H1 (cell line): Measurements from ENCODE around the gene RPS13. TPM values are rescaled to one million over a fixed set of nuclear protein-coding genes. Genes with fewer than 3 reads are reported as not detected.
"Not testable (repeated sequence)": the region's sequence is repeated elsewhere in the genome, so short reads cannot be mapped to it uniquely, and the experiment has no call there.

ENCODE experiments used
- CTCF ChIA-PET: fragments of 300-600 bp; sonication (Branson Sonifier 250); formaldehyde crosslinking; loops from one replicate; lab custom pipeline; 2021; ENCODE audit not compliant: partially characterized antibody; lab: Charles Lee
- POLR2A ChIA-PET: fragments of 300-600 bp; sonication (Branson Sonifier 250); formaldehyde crosslinking; loops from one replicate; lab custom pipeline; 2021; ENCODE audit warnings: inconsistent platforms; ENCODE audit not compliant: partially characterized antibody; lab: Charles Lee
- DNase-seq, 2 experiments: peaks; one replicate each; pipeline versions ENCODE4 v3.0.0 to v3.0.0-alpha.2; 2010 to 2022; ENCODE audit warnings: low spot score in 2 of 2, low read depth in 1 of 2, mixed read lengths in 1 of 2
- FAIRE-seq: peaks from 2 replicates; lab custom pipeline; 2011; peaks lifted over from hg19 to GRCh38; lab: Jason Lieb, UNC
- H2AFZ ChIP-seq: 2 replicates; pipeline ENCODE4 v1.8.1; 2012; ENCODE audit warnings: low read length, inconsistent platforms
- H2AK5ac ChIP-seq: 2 replicates; pipeline ENCODE4 v1.6.1; 2013; ENCODE audit warnings: low read depth, low read length
- H2BK120ac ChIP-seq: replicated peaks from 2 replicates; pipeline ENCODE3; 2013; ENCODE audit warnings: low read depth, low read length, inconsistent platforms
- H2BK12ac ChIP-seq: 2 replicates; pipeline ENCODE4 v1.6.1; 2013; ENCODE audit warnings: low read depth, low read length
- H2BK15ac ChIP-seq: 2 replicates; pipeline ENCODE4 v1.6.1; 2013; ENCODE audit warnings: low read length
- H2BK20ac ChIP-seq: 2 replicates; pipeline ENCODE4 v1.6.1; 2013; ENCODE audit warnings: low read length
- H2BK5ac ChIP-seq: 2 replicates; pipeline ENCODE4 v1.6.1; 2013; ENCODE audit warnings: low read depth, low read length
- H3K14ac ChIP-seq: 2 replicates; pipeline ENCODE4 v1.6.1; 2013; ENCODE audit warnings: inconsistent platforms; ENCODE audit not compliant: insufficient read length
- H3K18ac ChIP-seq: 2 replicates; pipeline ENCODE4 v1.6.1; 2013; ENCODE audit warnings: low read length; ENCODE audit errors: extremely low read depth
- H3K23ac ChIP-seq: 2 replicates; pipeline ENCODE4 v1.6.1; 2013; ENCODE audit warnings: inconsistent platforms; ENCODE audit not compliant: insufficient read length
- H3K23me2 ChIP-seq: 2 replicates; pipeline ENCODE4 v1.6.1; 2013; ENCODE audit warnings: low read depth, low read length
- H3K27ac ChIP-seq: 2 replicates; pipeline ENCODE4 v1.6.1; 2011; ENCODE audit warnings: low read depth, low read length, inconsistent platforms
- H3K27me3 ChIP-seq, 4 experiments: replicated peaks in 1 of 4; 1 replicate in 1 of 4; 2 replicates in 3 of 4; pipeline versions ENCODE4 v1.6.1 to v1.8.1; 2011 to 2013; ENCODE audit warnings: low read length in 3 of 4, mild to moderate bottlenecking in 3 of 4, inconsistent platforms in 2 of 4, mixed read lengths in 2 of 4, moderate library complexity in 1 of 4; ENCODE audit not compliant: control insufficient read depth in 3 of 4, insufficient read depth in 3 of 4; ENCODE audit errors: extremely low read depth in 1 of 4
- H3K36me3 ChIP-seq, 4 experiments: 2 replicates each; pipeline versions ENCODE4 v1.6.1 to v1.8.1; 2011 to 2013; ENCODE audit warnings: mild to moderate bottlenecking in 4 of 4, low read length in 3 of 4, moderate library complexity in 2 of 4, control low read depth in 1 of 4, inconsistent platforms in 1 of 4; ENCODE audit not compliant: insufficient read depth in 4 of 4, control insufficient read depth in 2 of 4
- H3K4ac ChIP-seq: replicated peaks from 2 replicates; pipeline ENCODE3; 2013; ENCODE audit warnings: low read length, low read depth, mixed read lengths, inconsistent platforms; ENCODE audit not compliant: insufficient read length
- H3K4me1 ChIP-seq, 4 experiments: replicated peaks in 1 of 4; 1 replicate in 1 of 4; 2 replicates in 3 of 4; pipeline versions ENCODE4 v1.6.1 to v1.8.1; 2011 to 2013; ENCODE audit warnings: low read length in 3 of 4, inconsistent platforms in 2 of 4, mixed read lengths in 1 of 4; ENCODE audit not compliant: insufficient read depth in 4 of 4, control insufficient read depth in 3 of 4
- H3K4me2 ChIP-seq, 2 experiments: 2 replicates each; pipeline versions ENCODE4 v1.6.1 to v1.8.1; 2011 to 2013; ENCODE audit warnings: low read depth in 2 of 2, low read length in 2 of 2, control low read depth in 1 of 2, inconsistent platforms in 1 of 2, mild to moderate bottlenecking in 1 of 2; ENCODE audit not compliant: insufficient read depth in 1 of 2
- H3K4me3 ChIP-seq, 4 experiments: fragments of 200-600, 300-600 bp in 1 of 4; sonication (generic), shearing (Covaris generic), sonication (Bioruptor Twin) in 1 of 4; 2 replicates each; pipeline versions ENCODE4 v1.5.1 to v1.8.1; 2011 to 2016; ENCODE audit warnings: low read length in 4 of 4, low read depth in 3 of 4, control low read depth in 2 of 4, inconsistent platforms in 2 of 4, mild to moderate bottlenecking in 2 of 4, mixed read lengths in 1 of 4, moderate library complexity in 1 of 4; ENCODE audit not compliant: insufficient read depth in 2 of 4; ENCODE audit errors: extremely low read depth in 1 of 4
- H3K56ac ChIP-seq: replicated peaks from 2 replicates; pipeline ENCODE3; 2013; ENCODE audit warnings: low read depth, mild to moderate bottlenecking, mixed read lengths, low read length, inconsistent platforms; ENCODE audit not compliant: insufficient read length
- H3K79me1 ChIP-seq: 2 replicates; pipeline ENCODE4 v1.6.1; 2013; ENCODE audit warnings: low read depth, low read length, control low read depth
- H3K79me2 ChIP-seq, 2 experiments: 2 replicates each; pipeline versions ENCODE4 v1.6.1 to v1.8.1; 2012 to 2013; ENCODE audit warnings: low read length in 2 of 2, mild to moderate bottlenecking in 2 of 2, inconsistent platforms in 1 of 2; ENCODE audit not compliant: insufficient read depth in 2 of 2, control insufficient read depth in 1 of 2
- H3K9ac ChIP-seq, 4 experiments: replicated peaks in 1 of 4; 1 replicate in 1 of 4; 2 replicates in 3 of 4; pipeline versions ENCODE4 v1.6.1 to v1.8.1; 2011 to 2013; ENCODE audit warnings: low read depth in 3 of 4, low read length in 3 of 4, control low read depth in 2 of 4, mild to moderate bottlenecking in 2 of 4, moderate library complexity in 2 of 4, inconsistent platforms in 1 of 4; ENCODE audit errors: extremely low read depth in 1 of 4
- H3K9me3 ChIP-seq, 2 experiments: 2 replicates each; pipeline versions ENCODE4 v1.6.1 to v1.8.1; 2012 to 2013; ENCODE audit warnings: mild to moderate bottlenecking in 2 of 2, moderate library complexity in 2 of 2, control low read depth in 1 of 2, inconsistent platforms in 1 of 2, low read depth in 1 of 2, low read length in 1 of 2, mixed read lengths in 1 of 2; ENCODE audit not compliant: insufficient read depth in 2 of 2
- H4K20me1 ChIP-seq, 2 experiments: replicated peaks in 1 of 2; 2 replicates each; pipeline versions ENCODE3 to v1.8.1; 2011 to 2013; ENCODE audit warnings: inconsistent platforms in 2 of 2, low read length in 2 of 2, mild to moderate bottlenecking in 1 of 2; ENCODE audit not compliant: insufficient read depth in 2 of 2, control insufficient read depth in 1 of 2
- H4K5ac ChIP-seq: 2 replicates; pipeline ENCODE4 v1.6.1; 2013; ENCODE audit warnings: low read length, low read depth, mixed read lengths, inconsistent platforms; ENCODE audit not compliant: insufficient read length
- H4K8ac ChIP-seq: 2 replicates; pipeline ENCODE4 v1.8.0; 2013; ENCODE audit warnings: mild to moderate bottlenecking, moderate library complexity, low read length, inconsistent platforms; ENCODE audit not compliant: insufficient read depth; ENCODE audit errors: extremely low read depth
- H4K91ac ChIP-seq: replicated peaks from 2 replicates; pipeline ENCODE3; 2013; ENCODE audit warnings: low read length, mixed read lengths, inconsistent platforms; ENCODE audit not compliant: insufficient read length
- WGBS, 2 experiments: shearing (Covaris generic) in 1 of 2; methylation state at CpG; one replicate each; pipeline versions ENCODE4 v1.1.6 to v1.1.7; 2013 to 2015; ENCODE audit warnings: low lambda C conversion rate in 2 of 2, mixed read lengths in 2 of 2, inconsistent platforms in 1 of 2, low coverage in 1 of 2, missing lambda C conversion rate in 1 of 2; ENCODE audit not compliant: insufficient replicate concordance in 2 of 2, insufficient coverage in 1 of 2, insufficient read length in 1 of 2; ENCODE audit errors: extremely low coverage in 1 of 2, missing lambda C conversion rate in 1 of 2; 5-methylcytosine and 5-hydroxymethylcytosine counted together
- polyA plus RNA-seq, 7 experiments: library from polyadenylated mRNA; depleted of rRNA in 3 of 7; stranded (reverse) in 5 of 7; unstranded in 2 of 7; fragments of >200 nt in 5 of 7; fragments of 200-250 nt in 2 of 7; gene quantifications; 1 replicate in 5 of 7; 2 replicates in 1 of 7; 4 replicates in 1 of 7; pipeline versions ENCODE4 v1.2.1 to v1.2.3, GENCODE V29; 2011 to 2013; ENCODE audit warnings: missing spikeins in 2 of 7, mixed read lengths in 2 of 7
- total RNA-seq: library from RNA; stranded (reverse); fragmentation: NEBNext Ultra II Directional; extraction: Animal tissue kit (Norgen Biotek cat#: 25700); gene quantifications from 2 replicates; pipeline ENCODE4 v1.2.1, GENCODE V29; 2021

The RPS13 gene
- total and polyA plus RNA-seq, 2 of the 8 experiments (the other 6 are each of a cell fraction or from before 2014, with no cell fraction given), result 1,336 to 2,270 TPM

DNA sequence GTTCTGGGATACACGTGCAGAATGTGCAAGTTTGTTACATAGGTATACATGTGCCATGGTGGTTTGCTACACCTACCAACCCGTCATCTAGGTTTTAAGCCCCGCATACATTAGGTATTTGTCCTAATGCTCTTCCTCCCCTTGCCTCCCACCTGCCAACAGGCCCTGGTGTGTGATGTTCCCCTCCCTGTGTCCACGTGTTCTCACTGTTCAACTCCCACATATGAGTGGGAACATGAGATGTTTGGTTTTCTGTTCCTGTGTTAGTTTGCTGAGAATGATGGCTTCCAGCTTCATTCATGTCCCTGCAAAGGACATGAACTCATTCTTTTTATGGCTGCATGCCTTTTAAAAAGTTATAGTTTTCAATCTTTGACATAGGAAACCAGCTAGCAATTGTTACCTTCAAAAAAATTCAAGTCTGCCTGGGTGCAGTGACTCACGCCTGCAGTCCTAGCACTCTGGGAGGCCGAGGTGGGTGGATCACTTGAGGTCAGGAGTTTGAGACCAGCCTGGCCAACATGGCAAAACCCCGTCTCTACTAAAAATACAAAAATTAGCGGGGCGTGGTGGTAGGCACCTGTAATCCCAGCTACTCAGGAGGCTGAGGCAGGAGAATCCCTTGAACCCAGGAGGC, 28.1 kb upstream of the RPS13 start:
- H2AK5ac ChIP-seq, H3K4ac ChIP-seq, H3K79me2 ChIP-seq, H4K91ac ChIP-seq, H3K4me1 ChIP-seq, H4K5ac ChIP-seq, H4K20me1 ChIP-seq, H3K18ac ChIP-seq, H3K9me3 ChIP-seq, H2BK5ac ChIP-seq, H3K23ac ChIP-seq, H2BK12ac ChIP-seq, FAIRE-seq, H3K14ac ChIP-seq, H3K4me2 ChIP-seq, H2BK20ac ChIP-seq, DNase-seq, H3K79me1 ChIP-seq, H4K8ac ChIP-seq, H3K23me2 ChIP-seq, H3K27me3 ChIP-seq, H2BK15ac ChIP-seq, H3K4me3 ChIP-seq, H3K9ac ChIP-seq, H3K56ac ChIP-seq, H2AFZ ChIP-seq, H3K27ac ChIP-seq, H2BK120ac ChIP-seq: not testable (repeated sequence)
- ChIA-PET CTCF (interaction anchor here (0.6 to 6.3 kb wide), 5 partner anchors 12 to 308 kb away, joined by 3 to 45 read pairs (median 3); no protein-coding TSS in a partner anchor), POLR2A (interaction anchor here (1.2 kb wide), 1 partner anchor 28 kb away, joined by 5 read pairs; the partner anchor contains the start of gene RPS13)
- WGBS, 2 experiments, result 94% methylated on average over 9 of the region's 9 CpGs; no CpG with 5 or more reads in 1 of the 2 experiments
- H3K36me3 ChIP-seq, result peaks cover 12 to 55% (median 45%) of the 10 kb centered on the region in 4 experiments
